GM12874 (cell line): ENCODE measurements around the gene LMO7.

Source experiments
- CTCF ChIP-seq: IDR thresholded peaks from 2 replicates; pipeline ENCODE4 v1.5.1; 2011; ENCODE audit warnings: low read depth, mild to moderate bottlenecking, control low read depth, low read length, moderate library complexity; ENCODE audit not compliant: insufficient read depth

Gene LMO7

GRCh38 chr13:75908141-75908540, 272.0 kb downstream of the LMO7 start:
- no peak for TF ChIP-seq CTCF
